K562 (cell line): ENCODE measurements around the gene ARHGAP12. TPM values are rescaled to one million over a fixed set of nuclear protein-coding genes. Genes with fewer than 3 reads are reported as not detected.

ENCODE experiments used
- CBFA2T2 ChIP-seq: fragments of 450-650 bp; conservative IDR thresholded peaks from 2 replicates; pipeline ENCODE4 v1.6.1; 2017; ENCODE audit warnings: mild to moderate bottlenecking
- CXXC5 ChIP-seq: fragments of 250-450 bp; sonication (Bioruptor Pico); IDR thresholded peaks from 2 replicates; pipeline ENCODE4 v1.8.0; 2022; ENCODE audit warnings: inconsistent platforms, mild to moderate bottlenecking, moderate library complexity
- FOXK1 ChIP-seq: sonication (generic); formaldehyde crosslinking; IDR thresholded peaks from 2 replicates; pipeline ENCODE4 v1.8.0; 2022; ENCODE audit warnings: missing genetic modification reagents, mild to moderate bottlenecking, borderline replicate concordance
- GATA2 ChIP-seq: sonication (generic); formaldehyde crosslinking; IDR thresholded peaks from 2 replicates; pipeline ENCODE4 v1.4.0; 2020; ENCODE audit warnings: mild to moderate bottlenecking, missing genetic modification reagents
- GTF2F1 ChIP-seq: IDR thresholded peaks from 2 replicates; pipeline ENCODE4 v1.6.1; 2011; ENCODE audit warnings: low read depth, low read length, improper control_type of control experiment
- JUN ChIP-seq, 2 experiments: sonication (generic) in 1 of 2; formaldehyde crosslinking in 1 of 2; IDR thresholded peaks; 2 replicates each; pipeline versions ENCODE4 v1.6.1 to v1.8.0; 2012 to 2022; ENCODE audit warnings: borderline replicate concordance in 2 of 2, mild to moderate bottlenecking in 2 of 2, improper control_type of control experiment in 1 of 2, low read depth in 1 of 2, low read length in 1 of 2, missing genetic modification reagents in 1 of 2
- JUND ChIP-seq, 2 experiments: IDR thresholded peaks; 2 replicates in 1 of 2; 3 replicates in 1 of 2; pipeline ENCODE4 v1.6.1; 2011; ENCODE audit warnings: borderline replicate concordance in 2 of 2, low read depth in 2 of 2, low read length in 2 of 2, improper control_type of control experiment in 1 of 2, missing biosample characterization in 1 of 2, missing genetic modification characterization in 1 of 2, missing genetic modification reagents in 1 of 2
- LCOR ChIP-seq: sonication (generic); formaldehyde crosslinking; IDR thresholded peaks from 2 replicates; pipeline ENCODE4 v1.8.0; 2022; ENCODE audit warnings: mild to moderate bottlenecking, missing genetic modification reagents
- MTA3 ChIP-seq: fragments of 450-650 bp; formaldehyde crosslinking; IDR thresholded peaks from 2 replicates; pipeline ENCODE4 v1.6.1; 2017; ENCODE audit warnings: mild to moderate bottlenecking, borderline replicate concordance
- MXI1 ChIP-seq: IDR thresholded peaks from 2 replicates; pipeline ENCODE4 v1.6.1; 2011; ENCODE audit warnings: low read depth, mild to moderate bottlenecking, improper control_type of control experiment, low read length
- NBN ChIP-seq: fragments of 450-650 bp; IDR thresholded peaks from 2 replicates; pipeline ENCODE4 v1.6.1; 2016; ENCODE audit warnings: low read depth, mild to moderate bottlenecking
- NR2C2 ChIP-seq, 2 experiments: fragments of 200-800 bp in 1 of 2; sonication (Bioruptor generic) in 1 of 2; sonication (generic) in 1 of 2; formaldehyde crosslinking in 1 of 2; IDR thresholded peaks; 2 replicates each; pipeline versions ENCODE4 v1.6.1 to v1.8.0; 2016 to 2022; ENCODE audit warnings: mild to moderate bottlenecking in 1 of 2, missing compliant biosample characterization in 1 of 2, missing genetic modification characterization in 1 of 2, missing genetic modification reagents in 1 of 2
- PML ChIP-seq: IDR thresholded peaks from 2 replicates; pipeline ENCODE4 v1.6.1; 2012; ENCODE audit warnings: low read length, inconsistent platforms
- POLR2AphosphoS5 ChIP-seq: IDR thresholded peaks from 2 replicates; pipeline ENCODE4 v1.6.1; 2011; ENCODE audit warnings: mild to moderate bottlenecking, low read depth, low read length, moderate library complexity; ENCODE audit not compliant: control insufficient read depth, insufficient read depth
- PRPF4 ChIP-seq: fragments of 200-400 bp; formaldehyde crosslinking; IDR thresholded peaks from one replicate; pipeline ENCODE4 v1.6.1; 2017; ENCODE audit warnings: low read length, low read depth, mild to moderate bottlenecking; ENCODE audit not compliant: insufficient read depth, poor library complexity, severe bottlenecking
- RFX7 ChIP-seq: fragments of 250-450 bp; sonication (Bioruptor Pico); IDR thresholded peaks from 2 replicates; pipeline ENCODE4 v1.5.1; 2021; ENCODE audit warnings: mild to moderate bottlenecking
- SOX6 ChIP-seq: fragments of 450-650 bp; IDR thresholded peaks from 2 replicates; pipeline ENCODE4 v1.6.1; 2014; ENCODE audit warnings: mild to moderate bottlenecking
- TAF7 ChIP-seq: fragments of 450-650 bp; IDR thresholded peaks from 2 replicates; pipeline ENCODE4 v1.6.1; 2016; ENCODE audit warnings: missing genetic modification characterization, missing compliant biosample characterization
- ZNF583 ChIP-seq: fragments of 250-450 bp; sonication (Bioruptor Pico); IDR thresholded peaks from 2 replicates; pipeline ENCODE4 v1.4.0; 2020
- ZNF699 ChIP-seq: fragments of 250-450 bp; sonication (Bioruptor Pico); IDR thresholded peaks from 2 replicates; pipeline ENCODE4 v1.8.0; 2021; ENCODE audit warnings: mild to moderate bottlenecking, moderate library complexity; ENCODE audit not compliant: insufficient replicate concordance
- ZNF778 ChIP-seq: fragments of 450-650 bp; formaldehyde crosslinking; IDR thresholded peaks from 2 replicates; pipeline ENCODE4 v1.4.0; 2020; ENCODE audit warnings: mild to moderate bottlenecking, moderate library complexity
- polyA plus RNA-seq, 8 experiments: library from polyadenylated mRNA; depleted of rRNA in 4 of 8; stranded (reverse) in 5 of 8; unstranded in 3 of 8; fragments of >200 nt; fragmentation: Nextera tagmentation in 2 of 8; fragmentation: Illumina TruSeq in 1 of 8; extraction: Ambion mirVana in 2 of 8; extraction: Trizol in 1 of 8; gene quantifications; 2 replicates each; pipeline versions ENCODE4 v1.2.1 to v1.2.3, GENCODE V29; 2011 to 2014; ENCODE audit warnings: inconsistent platforms in 1 of 8, missing spikeins in 1 of 8
- total RNA-seq, 7 experiments: library from RNA; depleted of rRNA in 6 of 7; stranded (reverse); fragments of >200 nt in 6 of 7; fragmentation: Illumina TruSeq in 2 of 7; extraction: Trizol in 2 of 7; gene quantifications; 2 replicates each; pipeline versions ENCODE4 v1.2.1 to v1.2.3, GENCODE V29; 2011 to 2021; ENCODE audit warnings: low replicate concordance in 1 of 7
- TF ChIP-seq, protein P1 (sequence below), 3 experiments: fragments of 200-800 bp in 1 of 3; fragments of 250-450 bp in 1 of 3; fragments of 450-650 bp in 1 of 3; sonication (Bioruptor Pico) in 1 of 3; sonication (Bioruptor generic) in 1 of 3; formaldehyde crosslinking in 1 of 3; IDR thresholded peaks; 2 replicates each; pipeline versions ENCODE4 v1.6.1 to v1.8.0; 2016 to 2022; ENCODE audit warnings: mild to moderate bottlenecking in 2 of 3, missing genetic modification characterization in 2 of 3, missing compliant biosample characterization in 1 of 3, moderate library complexity in 1 of 3
- TF ChIP-seq, protein P2 (sequence below): fragments of 450-650 bp; formaldehyde crosslinking; conservative IDR thresholded peaks from 2 replicates; pipeline ENCODE4 v1.4.0; 2022; ENCODE audit warnings: mild to moderate bottlenecking, missing genetic modification characterization

The ARHGAP12 gene
- total and polyA plus RNA-seq, 9 of the 15 experiments (the other 6 are each of a cell fraction or from before 2014, with no cell fraction given), result 4.4 to 18.7 (median 10.1) TPM

DNA sequence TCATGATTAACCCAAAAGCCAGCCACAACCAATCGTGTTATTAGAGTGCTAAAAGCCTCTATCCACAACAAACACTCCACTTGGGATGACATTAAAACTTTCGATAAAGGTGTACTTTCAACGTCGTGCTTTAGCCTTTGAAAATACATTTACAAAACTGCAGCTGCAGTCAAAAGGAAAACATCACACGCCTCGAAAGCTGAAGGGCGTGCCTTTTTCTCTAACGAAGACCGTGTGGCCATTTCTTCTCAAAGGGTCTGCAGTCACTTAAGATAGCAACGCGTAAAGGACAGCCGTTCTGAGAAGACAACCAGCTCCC, 1.1 kb downstream of the ARHGAP12 start (continued):
- TF ChIP-seq, protein P1, sequence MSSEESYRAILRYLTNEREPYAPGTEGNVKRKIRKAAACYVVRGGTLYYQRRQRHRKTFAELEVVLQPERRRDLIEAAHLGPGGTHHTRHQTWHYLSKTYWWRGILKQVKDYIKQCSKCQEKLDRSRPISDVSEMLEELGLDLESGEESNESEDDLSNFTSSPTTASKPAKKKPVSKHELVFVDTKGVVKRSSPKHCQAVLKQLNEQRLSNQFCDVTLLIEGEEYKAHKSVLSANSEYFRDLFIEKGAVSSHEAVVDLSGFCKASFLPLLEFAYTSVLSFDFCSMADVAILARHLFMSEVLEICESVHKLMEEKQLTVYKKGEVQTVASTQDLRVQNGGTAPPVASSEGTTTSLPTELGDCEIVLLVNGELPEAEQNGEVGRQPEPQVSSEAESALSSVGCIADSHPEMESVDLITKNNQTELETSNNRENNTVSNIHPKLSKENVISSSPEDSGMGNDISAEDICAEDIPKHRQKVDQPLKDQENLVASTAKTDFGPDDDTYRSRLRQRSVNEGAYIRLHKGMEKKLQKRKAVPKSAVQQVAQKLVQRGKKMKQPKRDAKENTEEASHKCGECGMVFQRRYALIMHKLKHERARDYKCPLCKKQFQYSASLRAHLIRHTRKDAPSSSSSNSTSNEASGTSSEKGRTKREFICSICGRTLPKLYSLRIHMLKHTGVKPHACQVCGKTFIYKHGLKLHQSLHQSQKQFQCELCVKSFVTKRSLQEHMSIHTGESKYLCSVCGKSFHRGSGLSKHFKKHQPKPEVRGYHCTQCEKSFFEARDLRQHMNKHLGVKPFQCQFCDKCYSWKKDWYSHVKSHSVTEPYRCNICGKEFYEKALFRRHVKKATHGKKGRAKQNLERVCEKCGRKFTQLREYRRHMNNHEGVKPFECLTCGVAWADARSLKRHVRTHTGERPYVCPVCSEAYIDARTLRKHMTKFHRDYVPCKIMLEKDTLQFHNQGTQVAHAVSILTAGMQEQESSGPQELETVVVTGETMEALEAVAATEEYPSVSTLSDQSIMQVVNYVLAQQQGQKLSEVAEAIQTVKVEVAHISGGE (CRISPR knock-in tag; IDR thresholded peaks at IDR 0.05), result no peak
- TF ChIP-seq ZNF778, result no peak
- TF ChIP-seq ZNF583, result no peak
- TF ChIP-seq NBN, result 0 out of 2 replicates have a peak, but pooled peaks have one; percentile 29
- TF ChIP-seq TAF7 (tag), result no peak
- TF ChIP-seq POLR2AphosphoS5, result no peak
- no peak for TF ChIP-seq NR2C2 (CRISPR knock-in tag; IDR thresholded peaks at IDR 0.05)
- TF ChIP-seq NR2C2 (tag; IDR thresholded peaks at IDR 0.05), result no peak
- 0 out of 2 replicates have a peak, but pooled peaks have one; percentile 45 for TF ChIP-seq FOXK1 (CRISPR knock-in tag)
- peak; percentile 22; the same call in 1 of the 2 replicates for TF ChIP-seq PML
- peak; percentile 80; the same call in 1 of the 2 replicates for TF ChIP-seq GATA2
- 0 out of 2 replicates have a peak, but pooled peaks have one; percentile 14 for TF ChIP-seq JUND (IDR thresholded peaks at IDR 0.05; ENCODE audit: borderline replicate concordance, low read depth, low read length)
- no peak for TF ChIP-seq JUND (tag; IDR thresholded peaks at IDR 0.05; ENCODE audit: borderline replicate concordance, low read depth, low read length)
- TF ChIP-seq CBFA2T2, result no peak
- 0 out of 2 replicates have a peak, but pooled peaks have one; percentile 5 for TF ChIP-seq MTA3
- TF ChIP-seq ZNF699 (CRISPR knock-in tag), result no peak
- TF ChIP-seq GTF2F1, result no peak
- TF ChIP-seq JUN (IDR thresholded peaks at IDR 0.05; ENCODE audit: borderline replicate concordance, low read depth, low read length), result no peak
- no peak for TF ChIP-seq JUN (CRISPR knock-in tag; IDR thresholded peaks at IDR 0.05; ENCODE audit: borderline replicate concordance)
- TF ChIP-seq, protein P2, sequence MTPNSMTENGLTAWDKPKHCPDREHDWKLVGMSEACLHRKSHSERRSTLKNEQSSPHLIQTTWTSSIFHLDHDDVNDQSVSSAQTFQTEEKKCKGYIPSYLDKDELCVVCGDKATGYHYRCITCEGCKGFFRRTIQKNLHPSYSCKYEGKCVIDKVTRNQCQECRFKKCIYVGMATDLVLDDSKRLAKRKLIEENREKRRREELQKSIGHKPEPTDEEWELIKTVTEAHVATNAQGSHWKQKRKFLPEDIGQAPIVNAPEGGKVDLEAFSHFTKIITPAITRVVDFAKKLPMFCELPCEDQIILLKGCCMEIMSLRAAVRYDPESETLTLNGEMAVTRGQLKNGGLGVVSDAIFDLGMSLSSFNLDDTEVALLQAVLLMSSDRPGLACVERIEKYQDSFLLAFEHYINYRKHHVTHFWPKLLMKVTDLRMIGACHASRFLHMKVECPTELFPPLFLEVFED (CRISPR knock-in tag), result no peak
- TF ChIP-seq SOX6, result 0 out of 2 replicates have a peak, but pooled peaks have one; percentile 22
- 0 out of 2 replicates have a peak, but pooled peaks have one; percentile 33 for TF ChIP-seq LCOR (CRISPR knock-in tag)
- TF ChIP-seq MXI1, result no peak
- no peak for TF ChIP-seq PRPF4
- no peak for TF ChIP-seq RFX7
- TF ChIP-seq CXXC5 (CRISPR knock-in tag), result 0 out of 2 replicates have a peak, but pooled peaks have one; percentile 5
